Measurements from ENCODE around the gene CST1. TPM values are rescaled to one million over a fixed set of nuclear protein-coding genes. Genes with fewer than 3 reads are reported as not detected.

CST1 gene
- total RNA-seq, 1 experiment from 2014 or later, result 1.7 TPM

GRCh38 chr20:23773579-23773978, 22.8 kb upstream of the CST1 start:
- Histone ChIP-seq H2BK120ac (ENCODE audit: low read depth, low read length, poor library complexity, severe bottlenecking) (no peak overlapping the region), H3K14ac (ENCODE audit: insufficient read depth, low read length) (no peak overlapping the region), H3K18ac (ENCODE audit: insufficient read length, low read depth, low read length) (no peak overlapping the region), H3K9ac (ENCODE audit: extremely low read depth, insufficient read length, low read length) (no peak overlapping the region), H3K56ac (ENCODE audit: insufficient read length, low read depth, low read length) (no peak overlapping the region), H3T11ph (ENCODE audit: low read length) (no peak overlapping the region), H3K23me2 (ENCODE audit: insufficient read length, low read depth, low read length, poor library complexity, severe bottlenecking) (no peaks in the 10 kb centered on the region), H3K4me1 (ENCODE audit: insufficient read depth, low read length) (no peaks in the 10 kb centered on the region; the same call in 1 of the 2 replicates), H3K9me3 (ENCODE audit: control insufficient read depth, low read depth, low read length) (no peaks in the 10 kb centered on the region), H4K91ac (ENCODE audit: insufficient read length, low read depth, low read length) (no peak overlapping the region), H3K23ac (ENCODE audit: insufficient read length, low read depth, low read length) (no peak overlapping the region), H2BK5ac (ENCODE audit: insufficient read length, low read length) (no peak overlapping the region), H4K8ac (replicated peaks; ENCODE audit: insufficient read length, low read depth, low read length) (no peak overlapping the region), H2AFZ (ENCODE audit: low read length) (no peak overlapping the region), H3K4ac (ENCODE audit: low read depth, low read length) (no peak overlapping the region), H3K4me2 (ENCODE audit: insufficient read depth, insufficient read length, low read length) (no peak overlapping the region), H4K20me1 (ENCODE audit: control insufficient read depth, insufficient read depth, insufficient read length) (no peaks in the 10 kb centered on the region), H4K5ac (ENCODE audit: insufficient read length, low read depth, low read length) (no peak overlapping the region), H3K79me2 (ENCODE audit: insufficient read depth, low read length) (no peaks in the 10 kb centered on the region), H2BK12ac (ENCODE audit: insufficient read length, low read depth, low read length) (no peak overlapping the region), H3K79me1 (ENCODE audit: insufficient read depth, low read depth, low read length, poor library complexity, severe bottlenecking) (no peaks in the 10 kb centered on the region), H2BK15ac (ENCODE audit: low read depth, low read length) (no peak overlapping the region), H2BK20ac (ENCODE audit: low read depth, low read length, poor library complexity, severe bottlenecking) (no peak overlapping the region), H3K27me3 (ENCODE audit: insufficient read depth, low read length) (peaks cover 3% of the 10 kb centered on the region), H2AK5ac (ENCODE audit: insufficient read length, low read length) (no peak overlapping the region), H3K27ac (ENCODE audit: insufficient read length, low read depth, low read length) (no peak overlapping the region)
- DNase-seq, result no peak
- no CpG with 5 or more reads among the region's 4 CpGs for WGBS (ENCODE audit: extremely low coverage, insufficient read length, low lambda C conversion rate)
- H3K27me3 Mint-ChIP-seq (ENCODE audit: low read depth), result peaks cover 71% of the 10 kb centered on the region
- TF ChIP-seq CTCF (conservative IDR thresholded peaks at IDR 0.05), result no peak
- H3K9me3 Mint-ChIP-seq, result no peaks in the 10 kb centered on the region
- peak overlapping the region in 1 of 3 experiments; percentile 6; a peak in 3 of 7 replicates for H3K27ac Mint-ChIP-seq
- H3K36me3 Mint-ChIP-seq (ENCODE audit: insufficient read depth in 1 of 3, low read depth in 3 of 3), result no peaks in the 10 kb centered on the region
- H3K4me3 Mint-ChIP-seq, result no peak overlapping the region
- H3K4me1 Mint-ChIP-seq, result peaks cover 8 to 12% of the 10 kb centered on the region in 2 experiments
